IMR-90 (cell line): ENCODE results near the gene KMT2E. TPM values are rescaled to one million over a fixed set of nuclear protein-coding genes. Genes with fewer than 3 reads are reported as not detected.

Experiments
- ATAC-seq: fragments of 200-7000 bp; cut with Tn5 transposase; 2 replicates; pipeline ENCODE4 v1.9.1; 2020; ENCODE audit warnings: low read depth, mild to moderate bottlenecking, moderate library complexity
- BruUV-seq: library from RNA; stranded (reverse); fragments of 400-500 nt; replicated peaks from 2 replicates; lab custom pipeline; 2021; lab: Mats Ljungman, UMichigan
- CTCF ChIA-PET: fragments of 300-600 bp; formaldehyde crosslinking; extraction: SDS; loops from one replicate; lab custom pipeline; 2021; ENCODE audit warnings: antibody characterized with exemption; lab: Yijun Ruan, JAX
- POLR2A ChIA-PET: fragments of 300-600 bp; sonication (Branson Sonifier 250); formaldehyde crosslinking; loops from one replicate; lab custom pipeline; 2022; ENCODE audit warnings: antibody characterized with exemption; ENCODE audit not compliant: unreplicated experiment; lab: Charles Lee
- DNase-seq: peaks from one replicate; pipeline ENCODE4 v3.0.0; 2013
- H2AFZ ChIP-seq: replicated peaks from 2 replicates; pipeline ENCODE3; 2013; ENCODE audit warnings: low read length, mild to moderate bottlenecking; ENCODE audit not compliant: poor library complexity
- H2AK5ac ChIP-seq: 2 replicates; pipeline ENCODE4 v1.6.1; 2013; ENCODE audit warnings: low read depth, low read length, inconsistent platforms
- H2AK9ac ChIP-seq: replicated peaks from 2 replicates; pipeline ENCODE3; 2013; ENCODE audit warnings: mild to moderate bottlenecking, low read depth, low read length, moderate library complexity; ENCODE audit not compliant: poor library complexity
- H2BK120ac ChIP-seq: 2 replicates; pipeline ENCODE4 v1.6.1; 2013; ENCODE audit warnings: low read depth, low read length, inconsistent platforms
- H2BK15ac ChIP-seq: 3 replicates; pipeline ENCODE4 v1.6.1; 2013; ENCODE audit warnings: low read depth, low read length, inconsistent platforms
- H2BK20ac ChIP-seq: 2 replicates; pipeline ENCODE4 v1.6.1; 2013; ENCODE audit warnings: low read depth, mild to moderate bottlenecking, inconsistent platforms, low read length, moderate library complexity
- H2BK5ac ChIP-seq: 2 replicates; pipeline ENCODE4 v1.6.1; 2013; ENCODE audit warnings: mild to moderate bottlenecking, low read depth, low read length, inconsistent platforms; ENCODE audit not compliant: poor library complexity, severe bottlenecking
- H3K14ac ChIP-seq: replicated peaks from 2 replicates; pipeline ENCODE4 v1.6.1; 2013; ENCODE audit warnings: low read depth, low read length, inconsistent platforms
- H3K18ac ChIP-seq: 2 replicates; pipeline ENCODE4 v1.6.1; 2013; ENCODE audit warnings: low read depth, low read length, control low read depth
- H3K23ac ChIP-seq: 2 replicates; pipeline ENCODE4 v1.6.1; 2013; ENCODE audit warnings: low read depth, low read length, inconsistent platforms
- H3K27ac ChIP-seq: 2 replicates; pipeline ENCODE4 v1.5.1; 2013; ENCODE audit warnings: mild to moderate bottlenecking, control low read depth, low read length; ENCODE audit not compliant: insufficient read depth
- H3K27me3 ChIP-seq: 2 replicates; pipeline ENCODE4 v1.6.1; 2013; ENCODE audit warnings: low read length; ENCODE audit not compliant: control insufficient read depth, insufficient read depth
- H3K36me3 ChIP-seq: 2 replicates; pipeline ENCODE4 v1.6.1; 2013; ENCODE audit warnings: low read length, mixed read lengths; ENCODE audit not compliant: control insufficient read depth, insufficient read depth
- H3K4ac ChIP-seq: 2 replicates; pipeline ENCODE4 v1.6.1; 2013; ENCODE audit warnings: low read depth, low read length, inconsistent platforms
- H3K4me1 ChIP-seq: 2 replicates; pipeline ENCODE4 v1.6.1; 2013; ENCODE audit warnings: low read length, mixed read lengths; ENCODE audit not compliant: control insufficient read depth, insufficient read depth
- H3K4me2 ChIP-seq: 2 replicates; pipeline ENCODE4 v1.6.1; 2013; ENCODE audit warnings: low read depth, mild to moderate bottlenecking, control low read depth, low read length, moderate library complexity
- H3K4me3 ChIP-seq: 2 replicates; pipeline ENCODE4 v1.5.1; 2013; ENCODE audit warnings: low read depth, mild to moderate bottlenecking, control low read depth, low read length, moderate library complexity; ENCODE audit not compliant: insufficient read depth
- H3K56ac ChIP-seq: 2 replicates; pipeline ENCODE4 v1.6.1; 2013; ENCODE audit warnings: low read length, inconsistent platforms; ENCODE audit not compliant: insufficient read depth; ENCODE audit errors: extremely low read depth
- H3K79me1 ChIP-seq, 2 experiments: 2 replicates each; pipeline ENCODE4 v1.6.1; 2013; ENCODE audit warnings: low read length in 2 of 2, inconsistent platforms in 1 of 2, low read depth in 1 of 2
- H3K9ac ChIP-seq: 2 replicates; pipeline ENCODE4 v1.6.1; 2013; ENCODE audit warnings: low read depth, low read length, control low read depth
- H3K9me1 ChIP-seq: 2 replicates; pipeline ENCODE4 v1.6.1; 2013; ENCODE audit warnings: low read length, inconsistent platforms; ENCODE audit not compliant: insufficient read depth
- H3K9me3 ChIP-seq: 2 replicates; pipeline ENCODE4 v1.6.1; 2013; ENCODE audit warnings: low read length; ENCODE audit not compliant: control insufficient read depth, insufficient read depth
- H4K20me1 ChIP-seq: 2 replicates; pipeline ENCODE4 v1.6.1; 2013; ENCODE audit warnings: low read length, inconsistent platforms; ENCODE audit not compliant: insufficient read depth
- H4K5ac ChIP-seq: 2 replicates; pipeline ENCODE4 v1.6.1; 2013; ENCODE audit warnings: mild to moderate bottlenecking, low read depth, low read length, control low read depth
- H4K8ac ChIP-seq, 2 experiments: 2 replicates each; pipeline ENCODE4 v1.6.1; 2013; ENCODE audit warnings: low read depth in 2 of 2, low read length in 2 of 2, control low read depth in 1 of 2, inconsistent platforms in 1 of 2
- H4K91ac ChIP-seq: 2 replicates; pipeline ENCODE4 v1.6.1; 2013; ENCODE audit warnings: low read depth, low read length, inconsistent platforms; ENCODE audit not compliant: insufficient read depth
- CEBPB ChIP-seq: IDR thresholded peaks from 2 replicates; pipeline ENCODE4 v1.6.1; 2012; ENCODE audit warnings: low read depth, low read length, improper control_type of control experiment
- CTCF ChIP-seq: conservative IDR thresholded peaks from 2 replicates; pipeline ENCODE4 v1.5.1; 2012; ENCODE audit warnings: mild to moderate bottlenecking, low read depth, low read length, improper control_type of control experiment
- WGBS, 2 experiments: methylation state at CpG; one replicate each; pipeline versions ENCODE4 v1.1.5 to v1.1.7; 2013; ENCODE audit warnings: missing lambda C conversion rate in 2 of 2; ENCODE audit not compliant: insufficient read length in 1 of 2; ENCODE audit errors: extremely low coverage in 2 of 2; 5-methylcytosine and 5-hydroxymethylcytosine counted together
- dilution Hi-C: fragments of 300-500 bp; cut with HindIII; formaldehyde crosslinking; loops from one replicate; pipeline ENCODE4 v1.14.3; 2018; ENCODE audit warnings: low sequenced_read_pairs; ENCODE audit not compliant: unreplicated experiment
- in situ Hi-C: fragments of 300-500 bp; cut with MboI; formaldehyde crosslinking; loops from 3 replicates; pipeline ENCODE4 v1.14.3; 2019; ENCODE audit warnings: low sequenced_read_pairs, inconsistent platforms, mixed read lengths
- intact Hi-C: fragments of 100-400 bp; cut with micrococcal nuclease; formaldehyde crosslinking; loops from 2 replicates; pipeline ENCODE4 v1.10.0; 2022
- polyA plus RNA-seq, 3 experiments: library from polyadenylated mRNA; depleted of rRNA; stranded (reverse); fragments of >200 nt; gene quantifications; 2 replicates each; pipeline ENCODE4 v1.2.3, GENCODE V29; 2012; ENCODE audit warnings: low replicate concordance in 1 of 3
- total RNA-seq: library from RNA; depleted of rRNA; stranded (reverse); fragments of >200 nt; gene quantifications from 2 replicates; pipeline ENCODE4 v1.2.3, GENCODE V29; 2012

The KMT2E gene
- total and polyA plus RNA-seq, 2 of the 4 experiments (the other 2 are of a cell fraction): 16.8 to 79.2 TPM

- peak overlapping the region; percentile 95 for H2BK20ac ChIP-seq
- H3K9ac ChIP-seq: peak overlapping the region; percentile 21; the same call in 1 of the 2 replicates
- H2AK9ac ChIP-seq: no peak overlapping the region
- peaks cover 23% of the 10 kb centered on the region for H3K9me1 ChIP-seq
- H4K20me1 ChIP-seq: no peaks in the 10 kb centered on the region
- no peak overlapping the region for H3K4me2 ChIP-seq
- peak overlapping the region; percentile 94 for H2BK120ac ChIP-seq
- H3K79me1 ChIP-seq: peaks cover 0 to 23% of the 10 kb centered on the region in 2 experiments; a peak in 2 of 4 replicates
- POLR2A ChIA-PET: no interaction called here
- H3K18ac ChIP-seq: peak overlapping the region; percentile 55
- no peak overlapping the region for H3K4me3 ChIP-seq
- no peaks in the 10 kb centered on the region for H3K9me3 ChIP-seq
- peak overlapping the region; percentile 88 for H4K91ac ChIP-seq
- TF ChIP-seq CTCF (no peak), CEBPB (peak; percentile 42; the same call in 1 of the 2 replicates)
- DNase-seq: peak; percentile 60
- peak overlapping the region; percentile 91 for H3K4ac ChIP-seq
- peak overlapping the region; percentile 90 for H2BK5ac ChIP-seq
- no peak for ATAC-seq
- dilution Hi-C loops (no loop called here), in situ Hi-C loops (no loop called here), intact Hi-C loops (no loop called here)
- H2BK15ac ChIP-seq: peak overlapping the region; percentile 51; the same call in 2 of the 3 replicates
- H4K5ac ChIP-seq: peak overlapping the region; percentile 56
- no peaks in the 10 kb centered on the region for H3K36me3 ChIP-seq
- H2AK5ac ChIP-seq: peak overlapping the region; percentile 69
- BruUV-seq: no TSS peak
- peak overlapping the region; percentile 60; the same call in 1 of the 2 replicates for H3K56ac ChIP-seq
- H3K14ac ChIP-seq: peak overlapping the region; percentile 96
- H2AFZ ChIP-seq: no peak overlapping the region
- H3K27me3 ChIP-seq: no peaks in the 10 kb centered on the region
- H4K8ac ChIP-seq: peak overlapping the region; percentile 50 to 91
- peaks cover 25% of the 10 kb centered on the region for H3K4me1 ChIP-seq
- H3K23ac ChIP-seq: peak overlapping the region; percentile 75; the same call in 1 of the 2 replicates
- CTCF ChIA-PET: no interaction called here
- WGBS, 2 experiments: no CpG with 5 or more reads among the region's 3 CpGs
- H3K27ac ChIP-seq: peak overlapping the region; percentile 83
Measured at GRCh38 chr7:104971290-104972071, 42.5 kb upstream of the KMT2E start.
